OCI-LY7 (cell line): ENCODE measurements around the gene PI4K2B. TPM values are rescaled to one million over a fixed set of nuclear protein-coding genes. Genes with fewer than 3 reads are reported as not detected.
"Not testable (repeated sequence)": the region's sequence is repeated elsewhere in the genome, so short reads cannot be mapped to it uniquely, and the experiment has no call there.

Experiments
- BruUV-seq: library from RNA; stranded (reverse); fragments of 400-500 nt; replicated peaks from 2 replicates; lab custom pipeline; 2021; lab: Mats Ljungman, UMichigan
- CTCF ChIA-PET: fragments of 300-600 bp; sonication (Branson Sonifier 250); formaldehyde crosslinking; loops from one replicate; lab custom pipeline; 2022; ENCODE audit warnings: antibody characterized with exemption; ENCODE audit not compliant: unreplicated experiment; lab: Charles Lee
- POLR2A ChIA-PET: fragments of 300-600 bp; sonication (Branson Sonifier 250); formaldehyde crosslinking; loops from one replicate; lab custom pipeline; 2022; ENCODE audit warnings: antibody characterized with exemption; lab: Charles Lee
- DNase-seq: peaks from one replicate; pipeline ENCODE4 v3.0.0-alpha.2; 2015; ENCODE audit warnings: low spot score
- H2AFZ ChIP-seq: fragments of 200-600 bp; sonication (generic), shearing (Covaris generic); 2 replicates; pipeline ENCODE4 v1.6.1; 2014; ENCODE audit warnings: mild to moderate bottlenecking, antibody characterized with exemption, low read length, moderate library complexity
- H3K27ac ChIP-seq: fragments of 200-600 bp; sonication (generic); 2 replicates; pipeline ENCODE4 v1.5.1; 2014; ENCODE audit warnings: mixed run types, low read depth, mild to moderate bottlenecking, moderate library complexity, low read length, inconsistent platforms; ENCODE audit not compliant: poor library complexity, severe bottlenecking
- H3K36me3 ChIP-seq: fragments of 200-600 bp; sonication (generic); 2 replicates; pipeline ENCODE4 v1.6.1; 2014; ENCODE audit warnings: mild to moderate bottlenecking, antibody characterized with exemption, low read length, moderate library complexity, mixed read lengths; ENCODE audit not compliant: insufficient read depth
- H3K4me1 ChIP-seq: fragments of 200-600 bp; sonication (generic); 2 replicates; pipeline ENCODE4 v1.5.1; 2014; ENCODE audit warnings: mild to moderate bottlenecking, low read length; ENCODE audit not compliant: insufficient read depth, poor library complexity, severe bottlenecking
- H3K4me2 ChIP-seq: fragments of 200-600 bp; sonication (generic); 2 replicates; pipeline ENCODE4 v1.6.1; 2014; ENCODE audit warnings: mild to moderate bottlenecking, low read length
- H3K4me3 ChIP-seq: fragments of 200-600 bp; sonication (generic); 2 replicates; pipeline ENCODE4 v1.5.1; 2014; ENCODE audit warnings: mild to moderate bottlenecking, low read depth, low read length; ENCODE audit not compliant: poor library complexity, severe bottlenecking
- H3K79me2 ChIP-seq: fragments of 200-600 bp; sonication (generic); 2 replicates; pipeline ENCODE4 v1.6.1; 2016; ENCODE audit warnings: low read depth, mild to moderate bottlenecking, low read length, moderate library complexity, mixed read lengths; ENCODE audit not compliant: insufficient read depth
- H3K9me2 ChIP-seq: fragments of 200-600 bp; sonication (generic); 2 replicates; pipeline ENCODE4 v1.6.1; 2016; ENCODE audit warnings: mild to moderate bottlenecking, low read length, mixed read lengths; ENCODE audit not compliant: insufficient read depth
- H3K9me3 ChIP-seq: fragments of 200-600 bp; sonication (generic); 2 replicates; pipeline ENCODE4 v1.6.1; 2014; ENCODE audit warnings: mild to moderate bottlenecking, mixed run types, low read length, mixed read lengths
- H4K20me1 ChIP-seq: fragments of 200-600 bp; sonication (generic); 2 replicates; pipeline ENCODE4 v1.6.1; 2014; ENCODE audit warnings: mild to moderate bottlenecking, antibody characterized with exemption, low read length, moderate library complexity, mixed read lengths; ENCODE audit not compliant: insufficient read depth
- EZH2phosphoT487 ChIP-seq: fragments of 200-600 bp; sonication (generic); IDR thresholded peaks from 2 replicates; pipeline ENCODE4 v1.6.1; 2018; ENCODE audit warnings: low read depth, borderline replicate concordance, mild to moderate bottlenecking, mixed run types, antibody characterized with exemption, low read length, moderate library complexity, mixed read lengths
- intact Hi-C: fragments of 100-400 bp; cut with micrococcal nuclease; formaldehyde crosslinking; loops from one replicate; pipeline ENCODE4 v1.10.0; 2022; ENCODE audit not compliant: unreplicated experiment
- total RNA-seq, 2 experiments: library from RNA; depleted of rRNA in 1 of 2; stranded (reverse); fragments of >200 nt in 1 of 2; shearing (Covaris generic) in 1 of 2; gene quantifications; 2 replicates each; pipeline ENCODE4 v1.2.3, GENCODE V29; 2014 to 2022
- TF ChIP-seq, protein P1 (sequence below): fragments of 200-600 bp; sonication (generic); conservative IDR thresholded peaks from 2 replicates; pipeline ENCODE4 v1.5.1; 2014; ENCODE audit warnings: mild to moderate bottlenecking, antibody characterized with exemption, low read length, moderate library complexity, mixed read lengths

The PI4K2B gene
- total RNA-seq, 2 experiments from 2014 or later: 40.4 to 41.6 TPM

GRCh38 chr4:25252230-25253070 is 18.6 kb downstream of the PI4K2B start:
- POLR2A ChIA-PET: interaction anchor here (0.8 to 1.3 kb wide), 5 partner anchors 9 to 60 kb away, joined by 3 to 4 read pairs (median 3); partner anchors contain the start of gene ZCCHC4

GRCh38 chr4:25253071-25253445 is 19.2 kb downstream of the PI4K2B start:
- intact Hi-C loops: no loop called here
- Histone ChIP-seq H3K9me2 (no peaks in the 10 kb centered on the region), H3K79me2 (peaks cover 9% of the 10 kb centered on the region; the same call in 1 of the 2 replicates), H3K27ac (no peak overlapping the region), H3K36me3 (peaks cover 37% of the 10 kb centered on the region), H3K4me3 (no peak overlapping the region), H3K4me1 (no peaks in the 10 kb centered on the region), H2AFZ (no peak overlapping the region), H3K9me3 (no peaks in the 10 kb centered on the region), H3K4me2 (no peak overlapping the region), H4K20me1 (no peaks in the 10 kb centered on the region)
- no TSS peak for BruUV-seq
- POLR2A ChIA-PET: interaction anchor here (0.8 to 1.3 kb wide), 5 partner anchors 9 to 59 kb away, joined by 3 to 4 read pairs (median 3); partner anchors contain the start of gene ZCCHC4
- TF ChIP-seq EZH2phosphoT487: no peak
- TF ChIP-seq, protein P1, sequence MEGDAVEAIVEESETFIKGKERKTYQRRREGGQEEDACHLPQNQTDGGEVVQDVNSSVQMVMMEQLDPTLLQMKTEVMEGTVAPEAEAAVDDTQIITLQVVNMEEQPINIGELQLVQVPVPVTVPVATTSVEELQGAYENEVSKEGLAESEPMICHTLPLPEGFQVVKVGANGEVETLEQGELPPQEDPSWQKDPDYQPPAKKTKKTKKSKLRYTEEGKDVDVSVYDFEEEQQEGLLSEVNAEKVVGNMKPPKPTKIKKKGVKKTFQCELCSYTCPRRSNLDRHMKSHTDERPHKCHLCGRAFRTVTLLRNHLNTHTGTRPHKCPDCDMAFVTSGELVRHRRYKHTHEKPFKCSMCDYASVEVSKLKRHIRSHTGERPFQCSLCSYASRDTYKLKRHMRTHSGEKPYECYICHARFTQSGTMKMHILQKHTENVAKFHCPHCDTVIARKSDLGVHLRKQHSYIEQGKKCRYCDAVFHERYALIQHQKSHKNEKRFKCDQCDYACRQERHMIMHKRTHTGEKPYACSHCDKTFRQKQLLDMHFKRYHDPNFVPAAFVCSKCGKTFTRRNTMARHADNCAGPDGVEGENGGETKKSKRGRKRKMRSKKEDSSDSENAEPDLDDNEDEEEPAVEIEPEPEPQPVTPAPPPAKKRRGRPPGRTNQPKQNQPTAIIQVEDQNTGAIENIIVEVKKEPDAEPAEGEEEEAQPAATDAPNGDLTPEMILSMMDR: no peak
- no peak for DNase-seq
- CTCF ChIA-PET: no interaction called here

More at GRCh38 chr4:25252230-25253070, 18.6 kb downstream of the PI4K2B start:
- H2AFZ ChIP-seq: no peak overlapping the region
- H3K9me3 ChIP-seq: no peaks in the 10 kb centered on the region
- no peak for TF ChIP-seq EZH2phosphoT487
- TF ChIP-seq, protein P1: no peak
- BruUV-seq: no TSS peak
- no peaks in the 10 kb centered on the region for H4K20me1 ChIP-seq
- no peak overlapping the region for H3K4me2 ChIP-seq
- H3K4me3 ChIP-seq: no peak overlapping the region
- no peaks in the 10 kb centered on the region for H3K9me2 ChIP-seq
- H3K4me1 ChIP-seq: no peaks in the 10 kb centered on the region
- H3K36me3 ChIP-seq: peaks cover 37% of the 10 kb centered on the region
- H3K27ac ChIP-seq: no peak overlapping the region
- DNase-seq: no peak
- intact Hi-C loops: no loop called here
- H3K79me2 ChIP-seq: peaks cover 15% of the 10 kb centered on the region; the same call in 1 of the 2 replicates
- CTCF ChIA-PET: no interaction called here

DNA sequence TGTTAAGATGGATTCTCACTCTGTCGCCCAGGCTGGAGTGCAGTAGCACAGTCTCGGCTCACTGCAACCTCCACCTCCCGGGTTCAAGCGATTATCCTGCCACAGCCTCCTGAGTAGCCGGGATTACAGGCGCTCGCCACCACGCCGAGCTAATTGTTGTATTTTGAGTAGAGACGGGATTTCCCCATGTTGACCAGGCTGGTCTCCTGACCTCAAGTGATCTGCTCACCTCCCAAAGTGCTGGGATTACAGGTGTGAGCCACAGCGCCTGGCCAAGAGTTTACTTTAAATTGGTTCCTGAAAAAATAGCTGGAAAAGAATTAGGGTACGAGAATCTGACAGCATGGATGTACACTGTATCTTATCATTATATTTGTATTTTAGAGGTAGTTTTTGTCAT is 20.0 kb downstream of the PI4K2B start:
- H2AFZ ChIP-seq, H3K4me1 ChIP-seq, H3K79me2 ChIP-seq, intact Hi-C loops, CTCF ChIA-PET, H4K20me1 ChIP-seq, BruUV-seq, H3K9me2 ChIP-seq, H3K9me3 ChIP-seq, H3K27ac ChIP-seq, H3K4me2 ChIP-seq, DNase-seq, H3K4me3 ChIP-seq: not testable (repeated sequence)
- POLR2A ChIA-PET: interaction anchor here (1.0 kb wide), 2 partner anchors 8 to 12 kb away, joined by 3 to 4 read pairs; no protein-coding TSS in a partner anchor
- H3K36me3 ChIP-seq: peaks cover 35% of the 10 kb centered on the region
